ENCODE data around the gene CLCNKB.
"Not testable (repeated sequence)": the region's sequence is repeated elsewhere in the genome, so short reads cannot be mapped to it uniquely, and the experiment has no call there.

Gene CLCNKB

GRCh38 chr1:16056521-16056912 is 12.9 kb downstream of the CLCNKB start:
- H3K27me3 Mint-ChIP-seq; H3K9me3 Mint-ChIP-seq; H3K4me3 Mint-ChIP-seq; H3K27ac Mint-ChIP-seq; H3K36me3 Mint-ChIP-seq (ENCODE audit: low read depth); H3K4me1 Mint-ChIP-seq (ENCODE audit: low read depth): not testable (repeated sequence)

- not testable (repeated sequence) for H3K9me3 Mint-ChIP-seq; H3K4me1 Mint-ChIP-seq (ENCODE audit: low read depth); H3K27me3 Mint-ChIP-seq; H3K27ac Mint-ChIP-seq; H3K36me3 Mint-ChIP-seq (ENCODE audit: low read depth); H3K4me3 Mint-ChIP-seq
Observed at GRCh38 chr1:16057314-16057915, 13.8 kb downstream of the CLCNKB start.

GRCh38 chr1:16058394-16059120 is 15.0 kb downstream of the CLCNKB start:
- H3K27ac Mint-ChIP-seq; H3K27me3 Mint-ChIP-seq; H3K4me1 Mint-ChIP-seq (ENCODE audit: low read depth); H3K36me3 Mint-ChIP-seq (ENCODE audit: low read depth); H3K4me3 Mint-ChIP-seq; H3K9me3 Mint-ChIP-seq: not testable (repeated sequence)

GRCh38 chr1:16061266-16061665 is 17.7 kb downstream of the CLCNKB start:
- no peaks in the 10 kb centered on the region for H3K9me3 Mint-ChIP-seq
- no peak overlapping the region for H3K4me3 Mint-ChIP-seq
- no peaks in the 10 kb centered on the region for H3K36me3 Mint-ChIP-seq (ENCODE audit: low read depth)
- no peaks in the 10 kb centered on the region for H3K4me1 Mint-ChIP-seq (ENCODE audit: low read depth)
- no peak overlapping the region for H3K27ac Mint-ChIP-seq
- peaks cover 13% of the 10 kb centered on the region for H3K27me3 Mint-ChIP-seq

GRCh38 chr1:16061989-16062686 is 18.6 kb downstream of the CLCNKB start:
- not testable (repeated sequence) for H3K27ac Mint-ChIP-seq; H3K9me3 Mint-ChIP-seq; H3K36me3 Mint-ChIP-seq (ENCODE audit: low read depth); H3K4me1 Mint-ChIP-seq (ENCODE audit: low read depth); H3K4me3 Mint-ChIP-seq
- peaks cover 13% of the 10 kb centered on the region for H3K27me3 Mint-ChIP-seq

- not testable (repeated sequence) for H3K4me3 Mint-ChIP-seq; H3K36me3 Mint-ChIP-seq (ENCODE audit: low read depth); H3K9me3 Mint-ChIP-seq; H3K4me1 Mint-ChIP-seq (ENCODE audit: low read depth); H3K27ac Mint-ChIP-seq
- peaks cover 13% of the 10 kb centered on the region for H3K27me3 Mint-ChIP-seq
Observed at GRCh38 chr1:16062687-16063075, 19.1 kb downstream of the CLCNKB start.

GRCh38 chr1:16063226-16063829 is 19.7 kb downstream of the CLCNKB start:
- Mint-ChIP-seq H3K4me3 (no peak overlapping the region), H3K4me1 (ENCODE audit: low read depth) (no peaks in the 10 kb centered on the region), H3K27ac (no peak overlapping the region), H3K27me3 (peaks cover 13% of the 10 kb centered on the region), H3K36me3 (ENCODE audit: low read depth) (no peaks in the 10 kb centered on the region), H3K9me3 (no peaks in the 10 kb centered on the region)

- H3K36me3 Mint-ChIP-seq (ENCODE audit: low read depth), result no peaks in the 10 kb centered on the region
- H3K27ac Mint-ChIP-seq, result no peak overlapping the region
- peaks cover 13% of the 10 kb centered on the region for H3K27me3 Mint-ChIP-seq
- no peaks in the 10 kb centered on the region for H3K9me3 Mint-ChIP-seq
- no peaks in the 10 kb centered on the region for H3K4me1 Mint-ChIP-seq (ENCODE audit: low read depth)
- H3K4me3 Mint-ChIP-seq, result no peak overlapping the region
Observed at GRCh38 chr1:16063921-16064320, 20.3 kb downstream of the CLCNKB start.

GRCh38 chr1:16064536-16065268 is 21.1 kb downstream of the CLCNKB start:
- peaks cover 13% of the 10 kb centered on the region for H3K27me3 Mint-ChIP-seq
- H3K36me3 Mint-ChIP-seq (ENCODE audit: low read depth), result no peaks in the 10 kb centered on the region
- H3K27ac Mint-ChIP-seq, result no peak overlapping the region
- H3K4me1 Mint-ChIP-seq (ENCODE audit: low read depth), result no peaks in the 10 kb centered on the region
- no peaks in the 10 kb centered on the region for H3K9me3 Mint-ChIP-seq
- H3K4me3 Mint-ChIP-seq, result no peak overlapping the region

GRCh38 chr1:16065269-16065576 is 21.6 kb downstream of the CLCNKB start:
- H3K36me3 Mint-ChIP-seq (ENCODE audit: low read depth), result no peaks in the 10 kb centered on the region
- no peak overlapping the region for H3K4me3 Mint-ChIP-seq
- peaks cover 3% of the 10 kb centered on the region for H3K4me1 Mint-ChIP-seq (ENCODE audit: low read depth)
- no peak overlapping the region for H3K27ac Mint-ChIP-seq
- no peaks in the 10 kb centered on the region for H3K9me3 Mint-ChIP-seq
- H3K27me3 Mint-ChIP-seq, result peaks cover 13% of the 10 kb centered on the region

- Mint-ChIP-seq H3K36me3 (ENCODE audit: low read depth) (no peaks in the 10 kb centered on the region), H3K4me1 (ENCODE audit: low read depth) (peaks cover 4% of the 10 kb centered on the region), H3K27ac (no peak overlapping the region), H3K4me3 (no peak overlapping the region), H3K9me3 (no peaks in the 10 kb centered on the region), H3K27me3 (peaks cover 15% of the 10 kb centered on the region)
Observed at GRCh38 chr1:16066245-16066644, 22.7 kb downstream of the CLCNKB start.

GRCh38 chr1:16067127-16067768 is 23.7 kb downstream of the CLCNKB start:
- Mint-ChIP-seq H3K9me3 (no peaks in the 10 kb centered on the region), H3K27ac (no peak overlapping the region), H3K4me1 (ENCODE audit: low read depth) (peaks cover 4% of the 10 kb centered on the region), H3K4me3 (no peak overlapping the region), H3K27me3 (peaks cover 21% of the 10 kb centered on the region), H3K36me3 (ENCODE audit: low read depth) (no peaks in the 10 kb centered on the region)

- peaks cover 21% of the 10 kb centered on the region for H3K27me3 Mint-ChIP-seq
Observed at GRCh38 chr1:16067933-16068332, 24.4 kb downstream of the CLCNKB start.

GRCh38 chr1:16068356-16069270 is 25.0 kb downstream of the CLCNKB start:
- Mint-ChIP-seq H3K9me3 (no peaks in the 10 kb centered on the region), H3K27ac (no peak overlapping the region), H3K36me3 (ENCODE audit: low read depth) (no peaks in the 10 kb centered on the region), H3K27me3 (peaks cover 21% of the 10 kb centered on the region), H3K4me1 (ENCODE audit: low read depth) (peaks cover 4% of the 10 kb centered on the region), H3K4me3 (no peak overlapping the region)

More at GRCh38 chr1:16067933-16068332, 24.4 kb downstream of the CLCNKB start:
- Mint-ChIP-seq H3K9me3 (no peaks in the 10 kb centered on the region), H3K27ac (no peak overlapping the region), H3K36me3 (ENCODE audit: low read depth) (no peaks in the 10 kb centered on the region), H3K4me1 (ENCODE audit: low read depth) (peaks cover 4% of the 10 kb centered on the region), H3K4me3 (no peak overlapping the region)

All from stimulated activated naive CD8-positive, alpha-beta T cell treated with anti-CD3 and anti-CD28 coated beads, Interleukin-15, Interleukin-2, amounts not matched to agents 100 ng/mL and 50 ng/mL, for 24 hours (primary cell).